Activated CD8-positive, alpha-beta T cell treated with anti-CD3 and anti-CD28 coated beads for 36 hours (primary cell): ENCODE data around the gene SIRT2. TPM values are rescaled to one million over a fixed set of nuclear protein-coding genes. Genes with fewer than 3 reads are reported as not detected.

Experiments
- ATAC-seq: fragments of 200-7000 bp; cut with Tn5 transposase; one replicate; pipeline ENCODE4 v1.10.0; 2021; ENCODE audit warnings: mild to moderate bottlenecking, moderate library complexity
- CTCF ChIA-PET: fragments of 350-600 bp; sonication (Branson Sonifier 250); formaldehyde crosslinking; loops from one replicate; lab custom pipeline; 2021; ENCODE audit warnings: antibody characterized with exemption; lab: Charles Lee
- POLR2A ChIA-PET: fragments of 350-600 bp; sonication (Branson Sonifier 250); formaldehyde crosslinking; loops from one replicate; lab custom pipeline; 2021; ENCODE audit warnings: antibody characterized with exemption; lab: Charles Lee
- DNase-seq: peaks from one replicate; pipeline ENCODE4 v3.0.0-alpha.2; 2020
- H3K27ac Mint-ChIP-seq: one replicate; pipeline ENCODE4 v1.8.0; 2021; ENCODE audit warnings: mild to moderate bottlenecking, mixed read lengths
- H3K27me3 Mint-ChIP-seq: one replicate; pipeline ENCODE4 v1.8.0; 2021; ENCODE audit warnings: mixed read lengths
- H3K36me3 Mint-ChIP-seq: one replicate; pipeline ENCODE4 v1.8.0; 2021; ENCODE audit warnings: low read depth, mixed read lengths
- H3K4me1 Mint-ChIP-seq: one replicate; pipeline ENCODE4 v1.8.0; 2021; ENCODE audit warnings: low read depth, mixed read lengths
- H3K4me3 Mint-ChIP-seq: one replicate; pipeline ENCODE4 v1.8.0; 2021; ENCODE audit warnings: mild to moderate bottlenecking, moderate library complexity, mixed read lengths
- H3K9me3 Mint-ChIP-seq: one replicate; pipeline ENCODE4 v1.8.0; 2021; ENCODE audit warnings: mixed read lengths
- CTCF ChIP-seq: fragments of 200-600 bp; IDR thresholded peaks from one replicate; pipeline ENCODE4 v1.8.0; 2022; ENCODE audit warnings: antibody characterized with exemption, mild to moderate bottlenecking
- intact Hi-C: fragments of 100-400 bp; cut with micrococcal nuclease; formaldehyde crosslinking; loops from one replicate; pipeline ENCODE4 v1.10.0; 2022
- total RNA-seq, 2 experiments: library from RNA; stranded (reverse); gene quantifications; one replicate each; pipeline ENCODE4 v1.2.3, GENCODE V29; 2021

The SIRT2 gene
- total RNA-seq, 2 experiments from 2014 or later: 20.0 to 21.5 TPM

- H3K4me3 Mint-ChIP-seq: no peak overlapping the region
- ATAC-seq (no peak), DNase-seq (no peak)
- POLR2A ChIA-PET: interaction anchor here (0.6 to 4.6 kb wide), 8 partner anchors 7 to 145 kb away, joined by 3 to 48 read pairs (median 8); partner anchors contain the start of genes ECH1 and HNRNPL
- intact Hi-C loops: loop anchor here (10.0 kb wide), 1 partner anchor 106 kb away; no protein-coding TSS in a partner anchor
- H3K9me3 Mint-ChIP-seq: no peaks in the 10 kb centered on the region
- CTCF ChIA-PET: interaction anchor here (0.8 to 1.8 kb wide), 2 partner anchors 90 to 106 kb away, joined by 4 read pairs; partner anchors contain the start of genes MRPS12 and SARS2
- peaks cover 93% of the 10 kb centered on the region for H3K36me3 Mint-ChIP-seq
- peaks cover 68% of the 10 kb centered on the region for H3K4me1 Mint-ChIP-seq
- H3K27ac Mint-ChIP-seq: peak overlapping the region; percentile 97
- no peaks in the 10 kb centered on the region for H3K27me3 Mint-ChIP-seq
- no peak for TF ChIP-seq CTCF
These were observed 58.8 kb downstream of the SIRT2 start for GRCh38 chr19:38840583-38840968.

GRCh38 chr19:38839816-38840582 lies 59.4 kb downstream of the SIRT2 start:
- CTCF ChIA-PET: interaction anchor here (0.7 to 1.8 kb wide), 4 partner anchors 51 to 105 kb away, joined by 3 to 4 read pairs (median 4); partner anchors contain the start of genes MRPS12 and SARS2
- DNase-seq: peak; percentile 49
- Mint-ChIP-seq H3K9me3 (no peaks in the 10 kb centered on the region), H3K27ac (peak overlapping the region; percentile 97), H3K4me1 (peaks cover 64% of the 10 kb centered on the region), H3K36me3 (peaks cover 89% of the 10 kb centered on the region), H3K27me3 (no peaks in the 10 kb centered on the region), H3K4me3 (no peak overlapping the region)
- TF ChIP-seq CTCF: no peak
- ATAC-seq: no peak
- intact Hi-C loops: loop anchor here (10.0 kb wide), 1 partner anchor 105 kb away; no protein-coding TSS in a partner anchor
- POLR2A ChIA-PET: interaction anchor here (0.6 to 4.6 kb wide), 10 partner anchors 8 to 200 kb away, joined by 3 to 48 read pairs (median 3); partner anchors contain the start of genes HNRNPL and RINL

- ATAC-seq (no peak), DNase-seq (no peak)
- no peak for TF ChIP-seq CTCF
- intact Hi-C loops: no loop called here
- peak overlapping the region; percentile 92 for H3K27ac Mint-ChIP-seq
- H3K4me3 Mint-ChIP-seq: no peak overlapping the region
- H3K9me3 Mint-ChIP-seq: no peaks in the 10 kb centered on the region
- POLR2A ChIA-PET: interaction anchor here (0.6 to 4.6 kb wide), 12 partner anchors 9 to 214 kb away, joined by 3 to 48 read pairs (median 3); partner anchors contain the start of genes HNRNPL and RINL
- no peaks in the 10 kb centered on the region for H3K27me3 Mint-ChIP-seq
- peaks cover 84% of the 10 kb centered on the region for H3K36me3 Mint-ChIP-seq
- peaks cover 59% of the 10 kb centered on the region for H3K4me1 Mint-ChIP-seq
- CTCF ChIA-PET: interaction anchor here (0.7 to 1.8 kb wide), 4 partner anchors 30 to 104 kb away, joined by 3 to 4 read pairs (median 4); partner anchors contain the start of genes MRPS12 and SARS2
These were observed 60.2 kb downstream of the SIRT2 start for GRCh38 chr19:38838986-38839761.

- Mint-ChIP-seq H3K4me3 (no peak overlapping the region), H3K36me3 (peaks cover 76% of the 10 kb centered on the region), H3K27ac (peak overlapping the region; percentile 92), H3K27me3 (no peaks in the 10 kb centered on the region), H3K4me1 (peaks cover 54% of the 10 kb centered on the region), H3K9me3 (no peaks in the 10 kb centered on the region)
- CTCF ChIA-PET: interaction anchor here (1.6 kb wide), 1 partner anchor 31 kb away, joined by 4 read pairs; no protein-coding TSS in a partner anchor
- POLR2A ChIA-PET: interaction anchor here (0.6 to 4.6 kb wide), 11 partner anchors 9 to 213 kb away, joined by 3 to 48 read pairs (median 3); partner anchors contain the start of genes HNRNPL and RINL
- DNase-seq (peak; percentile 81), ATAC-seq (peak; percentile 62)
- intact Hi-C loops: no loop called here
- no peak for TF ChIP-seq CTCF
These were observed 61.0 kb downstream of the SIRT2 start for GRCh38 chr19:38838208-38838985.
